ENCODE data around the gene PRPH.
"Not testable (repeated sequence)": the region's sequence is repeated elsewhere in the genome, so short reads cannot be mapped to it uniquely, and the experiment has no call there.

The PRPH gene

GRCh38 chr12:49298160-49298559 lies 3.2 kb downstream of the PRPH start:
- no peak for DNase-seq (ENCODE audit: low read depth in 1 of 2, low spot score in 1 of 2)

DNA sequence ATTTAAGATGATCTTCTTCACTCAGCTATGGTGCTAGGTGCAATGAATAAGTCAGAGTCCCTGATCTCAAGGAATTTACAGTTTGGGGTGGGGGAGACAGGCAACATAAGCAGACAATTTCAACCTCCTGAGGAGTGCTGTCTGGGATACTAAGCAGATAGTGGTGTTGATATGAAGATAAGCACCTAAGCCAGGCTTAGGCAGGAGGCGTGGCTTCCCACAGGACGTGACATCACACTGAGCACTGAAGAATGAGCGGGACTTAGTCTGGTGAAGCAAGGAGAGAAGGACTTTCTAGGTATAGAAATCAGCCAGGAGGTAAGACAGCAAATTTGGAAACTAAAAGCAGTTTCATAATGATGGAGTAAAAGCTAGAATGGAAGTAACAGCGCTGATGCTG lies 6.8 kb downstream of the PRPH start:
- no peak for DNase-seq (ENCODE audit: low read depth in 1 of 2, low spot score in 1 of 2)

DNA sequence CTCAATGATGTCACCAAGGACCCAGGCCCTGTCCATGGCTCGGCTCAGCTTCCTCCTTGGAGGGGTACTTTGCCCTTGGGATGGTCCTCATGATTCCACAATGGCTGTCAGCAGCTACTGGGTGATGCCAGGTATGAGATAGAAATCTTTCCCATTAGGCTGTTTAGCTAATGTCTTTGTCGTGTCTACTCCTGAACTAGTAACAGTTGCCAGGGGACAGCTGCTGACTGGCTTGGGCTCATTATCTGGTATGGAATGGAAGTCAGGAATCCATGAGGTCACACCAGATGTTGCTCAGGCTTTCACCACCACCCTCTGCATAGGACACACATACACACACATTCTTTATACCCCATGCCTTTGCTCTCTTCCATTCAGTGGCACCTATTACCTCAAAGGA lies 9.2 kb downstream of the PRPH start:
- DNase-seq (ENCODE audit: low read depth in 1 of 2, low spot score in 1 of 2) = no peak

DNA sequence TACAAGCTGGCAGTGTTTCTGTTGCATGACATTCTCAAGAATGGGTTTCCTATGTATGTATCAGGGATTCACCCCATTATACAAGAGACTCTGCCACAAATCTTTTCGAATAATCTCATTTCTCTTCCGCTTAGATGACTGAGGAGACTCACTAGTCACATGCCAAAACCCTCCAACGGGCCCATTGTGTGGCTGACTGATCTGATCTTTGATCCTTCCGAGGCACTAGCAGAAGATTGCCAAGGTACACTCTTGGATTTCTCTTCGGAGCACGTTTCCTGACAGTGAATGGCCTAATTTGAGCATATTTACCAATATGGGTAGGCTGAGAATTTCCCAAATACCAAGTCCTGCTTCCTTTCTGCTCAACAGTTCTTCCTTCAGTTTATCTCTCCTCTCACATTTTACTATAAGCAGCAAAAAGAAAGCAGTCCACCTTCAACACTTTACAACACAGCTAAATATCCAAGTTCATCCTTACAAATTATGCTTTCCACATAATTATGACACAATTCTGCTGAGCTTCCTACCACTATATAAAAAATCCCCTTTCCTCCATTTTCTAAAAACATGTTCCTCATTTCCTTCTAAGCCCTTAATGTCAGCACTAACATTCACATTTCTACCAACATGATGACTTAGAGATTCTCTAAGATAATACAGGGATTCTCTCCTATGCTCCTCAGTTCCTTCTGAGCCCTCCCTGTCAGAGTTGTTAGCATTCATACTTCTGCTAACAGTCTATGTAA lies 11.0 kb downstream of the PRPH start:
- DNase-seq (ENCODE audit: low read depth in 1 of 2, low spot score in 1 of 2) = no peak

GRCh38 chr12:49309386-49309785 lies 14.4 kb downstream of the PRPH start:
- DNase-seq (ENCODE audit: low read depth in 1 of 2, low spot score in 1 of 2) = no peak

DNA sequence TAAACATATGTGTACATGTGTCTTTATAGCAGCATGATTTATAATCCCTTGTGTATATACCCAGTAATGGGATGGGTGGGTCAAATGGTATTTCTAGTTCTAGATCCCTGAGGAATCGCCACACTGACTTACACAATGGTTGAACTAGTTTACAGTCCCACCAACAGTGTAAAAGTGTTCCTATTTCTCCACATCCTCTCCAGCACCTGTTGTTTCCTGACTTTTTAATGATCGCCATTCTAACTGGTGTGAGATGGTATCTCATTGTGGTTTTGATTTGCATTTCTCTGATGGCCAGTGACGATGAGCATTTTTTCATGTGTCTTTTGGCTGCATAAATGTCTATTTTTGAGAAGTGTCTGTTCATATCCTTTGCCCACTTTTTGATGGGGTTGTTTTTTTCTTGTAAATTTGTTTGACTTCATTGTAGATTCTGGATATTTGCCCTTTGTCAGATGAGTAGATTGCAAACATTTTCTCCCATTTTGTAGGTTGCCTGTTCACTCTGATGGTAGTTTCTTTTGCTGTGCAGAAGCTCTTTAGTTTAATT lies 15.6 kb downstream of the PRPH start:
- not testable (repeated sequence) for DNase-seq (ENCODE audit: low read depth in 1 of 2, low spot score in 1 of 2)

DNA sequence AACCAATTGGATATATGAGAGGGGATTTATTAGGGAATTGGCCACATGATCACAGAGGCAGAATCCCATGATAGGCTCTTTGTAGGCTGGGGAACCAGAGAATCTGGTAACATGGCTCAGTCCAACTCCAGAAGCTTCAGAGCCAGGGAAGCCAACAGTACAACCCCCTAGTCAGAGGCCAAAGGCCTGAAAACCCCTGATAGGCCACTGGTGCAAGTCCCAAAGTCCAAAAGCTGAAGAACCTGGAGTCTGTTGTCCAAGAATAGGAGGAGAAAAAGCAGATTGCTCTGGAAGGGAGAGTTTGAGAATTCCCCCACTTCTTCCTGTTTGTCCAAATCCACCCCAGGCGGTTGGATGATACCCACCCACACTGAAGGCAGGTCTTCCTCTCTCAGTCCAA lies 19.9 kb downstream of the PRPH start:
- no peak for DNase-seq (ENCODE audit: low read depth in 1 of 2, low spot score in 1 of 2)

DNA sequence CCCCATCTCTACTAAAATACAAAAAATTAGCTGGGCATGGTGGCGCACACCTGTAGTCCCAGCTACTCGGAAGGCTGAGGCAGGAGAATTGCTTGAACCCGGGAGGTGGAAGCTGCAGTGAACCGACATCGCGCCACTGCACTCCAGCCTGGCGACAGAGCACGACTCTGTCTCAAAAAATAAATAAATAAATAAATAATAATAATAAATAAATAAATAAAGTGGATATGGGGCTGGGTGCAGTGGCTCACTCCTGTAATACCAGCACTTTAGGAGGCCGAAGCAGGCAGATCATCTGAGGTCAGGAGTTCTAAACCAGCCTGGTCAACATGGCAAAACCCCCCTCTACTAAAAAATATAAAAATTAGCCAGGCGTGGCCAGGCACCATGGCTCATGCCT lies 22.2 kb downstream of the PRPH start:
- DNase-seq (ENCODE audit: low read depth in 1 of 2, low spot score in 1 of 2) = not testable (repeated sequence)

DNA sequence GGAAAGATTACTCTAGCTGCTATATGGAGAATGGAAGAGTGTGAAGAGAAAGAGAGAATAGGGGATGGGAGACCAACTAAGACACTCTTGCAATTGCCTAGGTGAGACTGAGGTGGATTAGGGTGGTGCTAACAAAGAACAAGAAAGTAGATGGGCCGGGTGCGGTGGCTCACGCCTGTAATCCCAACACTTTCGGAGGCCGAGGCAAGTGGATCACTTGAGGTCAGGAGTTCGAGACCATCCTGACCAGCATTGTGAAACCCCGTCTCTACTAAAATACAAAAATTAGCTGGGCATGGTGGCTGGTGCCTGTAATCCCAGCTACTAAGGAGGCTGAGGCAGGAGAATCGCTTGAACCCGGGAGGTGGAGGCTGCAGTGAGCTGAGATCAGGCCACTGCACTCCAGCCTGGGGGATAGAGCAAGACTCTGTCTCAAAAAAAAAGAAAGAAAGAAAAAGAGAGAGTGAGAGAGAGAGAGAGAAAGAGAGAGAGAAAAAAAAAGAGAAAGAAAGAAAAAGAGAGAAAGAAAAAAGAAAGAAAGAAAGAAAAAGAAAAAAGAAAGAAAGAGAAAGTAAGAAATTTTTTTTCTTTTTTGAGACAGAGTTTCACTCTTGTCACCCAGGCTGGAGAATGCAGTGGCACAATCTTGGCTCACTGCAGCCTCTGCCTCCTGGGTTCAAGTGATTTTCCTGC lies 25.6 kb downstream of the PRPH start:
- not testable (repeated sequence) for DNase-seq (ENCODE audit: low read depth in 1 of 2, low spot score in 1 of 2)

GRCh38 chr12:49322367-49322707 lies 27.4 kb downstream of the PRPH start:
- no peak for DNase-seq (ENCODE audit: low read depth in 1 of 2, low spot score in 1 of 2)

- DNase-seq (ENCODE audit: low read depth in 1 of 2, low spot score in 1 of 2) = peak; percentile 88 to 93
Measured at GRCh38 chr12:49322708-49323523, 28.0 kb downstream of the PRPH start, which contains the start of gene TROAP. Gene TROAP, plus strand, starts transcription at chr12:49323255. Its CDS starts 354 bp downstream, at chr12:49323609.

- no peak for DNase-seq (ENCODE audit: low read depth in 1 of 2, low spot score in 1 of 2)
Measured at GRCh38 chr12:49323524-49324097, 28.7 kb downstream of the PRPH start.

DNA sequence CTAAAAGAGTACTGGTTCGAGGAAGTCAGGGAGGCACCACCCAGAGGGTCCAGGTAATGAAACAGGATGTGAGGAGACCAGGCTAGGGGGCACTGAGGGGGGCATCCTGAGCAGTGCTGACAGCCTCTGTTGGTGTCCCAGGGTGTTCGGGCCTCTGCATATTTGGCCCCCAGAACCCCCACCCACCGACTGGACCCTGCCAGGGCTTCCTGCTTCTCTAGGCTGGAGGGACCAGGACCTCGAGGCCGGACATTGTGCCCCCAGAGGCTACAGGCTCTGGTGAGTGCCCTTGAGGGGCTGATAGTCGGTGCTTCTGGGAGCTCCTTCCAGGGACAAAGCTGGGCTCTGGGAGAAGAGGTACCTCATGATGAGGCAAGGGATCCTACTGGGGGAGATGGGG lies 30.7 kb downstream of the PRPH start:
- DNase-seq (ENCODE audit: low read depth in 1 of 2, low spot score in 1 of 2) = no peak

DNA sequence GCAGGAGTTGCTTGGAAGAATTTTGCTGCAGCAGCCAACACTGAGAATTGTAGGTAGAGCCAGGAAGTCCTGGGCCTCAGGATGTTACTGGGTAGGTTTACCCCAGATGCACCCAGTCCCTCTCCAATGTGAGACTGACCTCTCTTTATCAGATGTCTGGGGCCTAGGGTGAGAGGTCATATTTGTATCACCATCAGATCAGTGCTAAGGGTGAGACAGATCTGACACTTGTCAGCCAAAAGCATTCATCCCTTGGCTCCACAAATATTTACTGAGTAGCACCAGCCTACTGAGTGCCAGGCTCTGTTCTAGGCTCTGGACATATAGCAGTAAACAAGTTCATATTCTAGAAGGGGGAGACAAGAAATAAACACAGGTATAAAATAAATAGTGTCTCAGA lies 32.4 kb downstream of the PRPH start:
- no peak for DNase-seq (ENCODE audit: low read depth in 1 of 2, low spot score in 1 of 2)

- DNase-seq (ENCODE audit: low read depth in 1 of 2, low spot score in 1 of 2) = no peak
Measured at GRCh38 chr12:49327887-49328286, 32.9 kb downstream of the PRPH start.

GRCh38 chr12:49328816-49329215 lies 33.9 kb downstream of the PRPH start:
- no peak for DNase-seq (ENCODE audit: low read depth in 1 of 2, low spot score in 1 of 2)

GRCh38 chr12:49330032-49330619 lies 35.2 kb downstream of the PRPH start:
- DNase-seq (ENCODE audit: low read depth in 1 of 2, low spot score in 1 of 2) = no peak

GRCh38 chr12:49330631-49331379 lies 35.9 kb downstream of the PRPH start:
- no peak for DNase-seq (ENCODE audit: low read depth in 1 of 2, low spot score in 1 of 2)

DNA sequence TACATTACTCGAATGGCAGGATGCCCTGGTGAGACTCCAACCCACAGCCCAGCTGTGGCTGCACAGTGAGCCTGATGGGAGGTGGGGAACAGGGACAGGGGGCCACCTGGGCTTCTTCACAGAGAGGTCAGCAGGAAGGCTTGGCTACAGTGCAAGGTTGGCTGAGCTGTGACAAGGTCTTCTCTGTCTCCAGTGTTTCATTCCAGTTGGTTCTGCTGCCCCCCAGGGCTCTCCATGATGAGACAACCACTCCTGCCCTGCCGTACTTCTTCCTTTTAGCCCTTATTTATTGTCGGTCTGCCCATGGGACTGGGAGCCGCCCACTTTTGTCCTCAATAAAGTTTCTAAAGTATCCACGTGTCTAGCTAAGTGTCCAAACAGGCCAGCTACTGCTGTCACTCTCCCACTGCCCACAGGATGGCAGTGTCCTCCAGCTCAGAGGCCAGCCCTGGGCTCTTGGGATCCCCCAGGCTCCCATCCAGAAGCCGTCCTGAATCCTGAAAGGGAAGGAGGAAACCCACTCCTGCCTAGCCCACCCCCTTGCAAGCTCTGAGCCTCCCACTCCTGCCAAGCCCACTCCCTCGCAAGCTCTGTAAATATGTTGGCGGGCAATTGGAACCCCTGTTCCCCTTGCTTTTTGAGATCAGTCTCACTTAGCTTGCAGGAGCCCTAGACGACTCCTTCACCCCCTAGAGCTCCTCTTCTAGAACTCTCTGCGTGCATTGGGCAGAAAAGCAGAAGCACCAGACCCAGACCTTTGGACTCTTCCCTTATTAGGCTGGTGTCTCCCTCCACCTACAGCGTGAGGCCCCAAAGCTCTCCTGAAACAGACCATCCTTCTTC lies 36.7 kb downstream of the PRPH start:
- DNase-seq (ENCODE audit: low read depth in 1 of 2, low spot score in 1 of 2) = no peak
